Large intestine (tissue), 3 donors: ENCODE results near the gene ADARB1. TPM values are rescaled to one million over a fixed set of nuclear protein-coding genes. Genes with fewer than 3 reads are reported as not detected.

Experiments used
- DNase-seq, 2 donors: peaks; one replicate each; pipeline versions ENCODE4 v3.0.0 to v3.0.0-alpha.2; 2013
- H3K27ac ChIP-seq: one replicate; pipeline ENCODE4 v1.5.1; 2013; ENCODE audit warnings: low read length
- H3K27me3 ChIP-seq: 2 replicates; pipeline ENCODE4 v1.6.1; 2013; ENCODE audit warnings: low read length; ENCODE audit not compliant: control insufficient read depth, insufficient read depth
- H3K36me3 ChIP-seq: 2 replicates; pipeline ENCODE4 v1.6.1; 2013; ENCODE audit warnings: low read length; ENCODE audit not compliant: control insufficient read depth, insufficient read depth
- H3K4me1 ChIP-seq: one replicate; pipeline ENCODE4 v1.6.1; 2013; ENCODE audit warnings: low read length; ENCODE audit not compliant: control insufficient read depth, insufficient read depth
- H3K4me3 ChIP-seq: one replicate; pipeline ENCODE4 v1.5.1; 2013; ENCODE audit warnings: low read length
- H3K9me3 ChIP-seq: one replicate; pipeline ENCODE4 v1.6.1; 2013; ENCODE audit warnings: mild to moderate bottlenecking, low read depth, low read length, moderate library complexity; ENCODE audit not compliant: control insufficient read depth
- WGBS: methylation state at CpG from one replicate; pipeline ENCODE4 v1.1.5; 2013; ENCODE audit warnings: low lambda C conversion rate; ENCODE audit not compliant: insufficient coverage; 5-methylcytosine and 5-hydroxymethylcytosine counted together
- polyA plus RNA-seq: library from polyadenylated mRNA; unstranded; fragments of 120-200 nt; gene quantifications from one replicate; pipeline ENCODE4 v1.2.1, GENCODE V29; 2013

The ADARB1 gene
- polyA plus RNA-seq, 1 donor: 12.1 TPM

DNA sequence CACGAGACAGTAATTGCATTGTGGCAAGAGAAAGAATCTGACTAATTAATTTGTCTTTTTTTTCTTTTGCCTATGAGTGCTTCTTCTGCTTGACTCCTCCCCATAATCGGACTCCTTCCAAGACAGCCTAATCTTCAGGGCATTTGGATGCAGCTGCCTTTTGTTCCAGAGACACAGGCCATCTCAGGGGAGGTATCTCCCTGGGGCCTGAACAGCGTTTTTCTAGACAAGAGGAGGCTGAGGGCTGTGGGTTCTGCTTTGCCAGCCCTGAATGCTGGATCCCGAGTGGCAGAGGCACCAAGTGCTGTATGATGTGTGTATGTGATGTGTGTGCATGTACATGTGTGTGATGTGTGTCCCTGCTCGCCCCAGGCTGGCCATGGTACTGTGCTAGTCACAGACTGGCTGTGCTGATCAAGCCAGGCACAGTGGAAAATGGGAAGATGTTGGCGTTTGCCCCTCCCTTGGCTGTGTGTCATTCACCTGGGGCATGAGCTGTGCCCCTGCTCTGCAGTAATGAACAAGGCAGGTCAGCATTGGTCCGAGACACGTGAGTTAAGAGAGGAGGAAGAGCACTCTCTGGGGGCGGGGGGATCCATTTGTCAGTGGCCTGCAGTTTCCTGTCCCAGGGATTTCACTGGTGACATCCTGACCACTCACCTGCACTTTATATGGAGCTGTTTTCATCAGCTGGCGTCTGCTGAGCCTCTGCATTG lies 77.2 kb downstream of the ADARB1 start:
- peaks cover 9% of the 10 kb centered on the region for H3K4me1 ChIP-seq
- H3K9me3 ChIP-seq: no peaks in the 10 kb centered on the region
- H3K27me3 ChIP-seq: no peaks in the 10 kb centered on the region
- H3K36me3 ChIP-seq: no peaks in the 10 kb centered on the region
- H3K27ac ChIP-seq: no peak overlapping the region
- no peak for DNase-seq
- no CpG with 5 or more reads among the region's 10 CpGs for WGBS
- H3K4me3 ChIP-seq: no peak overlapping the region

DNA sequence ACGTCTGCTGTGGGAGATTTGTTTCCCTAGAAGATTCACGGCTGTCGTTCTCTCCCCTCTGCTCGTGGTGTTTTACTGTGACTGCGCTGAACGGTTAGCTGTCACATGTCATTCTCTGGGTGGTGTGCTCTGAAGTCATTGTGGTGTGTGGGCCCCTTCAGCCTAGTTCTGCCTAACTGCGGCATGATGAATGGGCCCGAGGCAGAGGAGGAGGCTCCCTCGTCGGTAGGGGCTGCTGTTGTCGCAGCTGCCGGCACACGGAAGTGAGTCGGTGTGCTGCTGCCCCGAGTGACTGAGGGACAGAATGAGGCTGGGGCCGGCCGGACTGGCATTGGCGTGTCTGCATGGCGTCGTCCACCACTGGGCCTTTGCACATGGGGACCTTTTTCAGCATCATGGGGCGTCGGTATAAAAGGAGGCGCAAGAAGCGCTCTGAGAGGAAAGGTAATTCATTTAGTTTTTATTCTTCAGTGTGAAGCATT lies 77.9 kb downstream of the ADARB1 start:
- 100% methylated on average over 1 of the region's 24 CpGs for WGBS
- Histone ChIP-seq H3K4me3 (no peak overlapping the region), H3K36me3 (no peaks in the 10 kb centered on the region), H3K9me3 (no peaks in the 10 kb centered on the region), H3K27me3 (no peaks in the 10 kb centered on the region), H3K4me1 (peaks cover 9% of the 10 kb centered on the region), H3K27ac (no peak overlapping the region)
- peak; percentile 65 to 74 for DNase-seq

DNA sequence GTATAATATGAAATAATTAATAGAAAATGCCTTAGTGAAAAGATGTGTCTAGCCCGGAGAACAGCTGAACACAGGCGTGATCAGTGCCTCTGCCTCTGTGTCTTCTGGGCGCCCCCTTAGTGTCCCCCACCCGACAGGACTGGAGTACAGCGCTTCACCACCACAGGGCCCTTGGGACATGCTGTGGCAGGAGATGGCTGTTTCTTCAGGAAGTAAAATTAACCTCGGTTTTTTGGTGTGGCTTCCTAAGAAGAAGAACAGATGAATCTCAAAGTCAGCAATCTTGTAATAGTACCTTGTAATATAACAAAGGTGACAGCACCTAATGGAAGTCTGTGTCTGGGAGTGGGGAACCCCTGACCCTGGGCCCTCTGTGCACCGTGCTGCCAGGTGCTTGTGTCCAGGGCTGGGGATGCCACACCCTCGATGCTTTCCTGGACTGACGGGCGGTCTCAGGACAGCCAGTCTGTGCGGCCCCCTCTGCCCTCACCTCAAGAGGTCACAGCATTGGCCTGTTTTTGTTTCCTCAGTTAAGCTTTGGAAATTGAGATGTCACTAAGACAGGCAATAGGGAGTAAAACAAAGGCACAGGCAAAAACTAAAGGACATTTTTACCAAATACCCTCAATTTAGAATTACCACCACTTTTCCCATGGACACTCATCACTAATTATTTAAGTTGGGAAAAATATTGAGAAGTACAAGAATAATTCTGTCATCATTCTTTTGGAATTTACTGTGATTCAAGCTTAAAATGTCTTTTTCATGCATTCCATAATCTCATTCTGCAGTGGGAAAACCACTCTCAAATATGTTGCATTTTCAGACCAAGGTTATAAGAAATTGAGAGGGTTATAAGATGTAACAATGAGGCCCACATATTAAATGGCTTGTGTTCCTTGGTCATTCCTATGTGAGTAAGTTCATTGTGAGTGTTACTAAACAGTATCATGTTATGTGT lies 79.3 kb downstream of the ADARB1 start:
- Histone ChIP-seq H3K27ac (no peak overlapping the region), H3K4me3 (no peak overlapping the region), H3K9me3 (no peaks in the 10 kb centered on the region), H3K27me3 (no peaks in the 10 kb centered on the region), H3K4me1 (peaks cover 9% of the 10 kb centered on the region), H3K36me3 (no peaks in the 10 kb centered on the region)
- WGBS: no CpG with 5 or more reads among the region's 11 CpGs
- DNase-seq: no peak

DNA sequence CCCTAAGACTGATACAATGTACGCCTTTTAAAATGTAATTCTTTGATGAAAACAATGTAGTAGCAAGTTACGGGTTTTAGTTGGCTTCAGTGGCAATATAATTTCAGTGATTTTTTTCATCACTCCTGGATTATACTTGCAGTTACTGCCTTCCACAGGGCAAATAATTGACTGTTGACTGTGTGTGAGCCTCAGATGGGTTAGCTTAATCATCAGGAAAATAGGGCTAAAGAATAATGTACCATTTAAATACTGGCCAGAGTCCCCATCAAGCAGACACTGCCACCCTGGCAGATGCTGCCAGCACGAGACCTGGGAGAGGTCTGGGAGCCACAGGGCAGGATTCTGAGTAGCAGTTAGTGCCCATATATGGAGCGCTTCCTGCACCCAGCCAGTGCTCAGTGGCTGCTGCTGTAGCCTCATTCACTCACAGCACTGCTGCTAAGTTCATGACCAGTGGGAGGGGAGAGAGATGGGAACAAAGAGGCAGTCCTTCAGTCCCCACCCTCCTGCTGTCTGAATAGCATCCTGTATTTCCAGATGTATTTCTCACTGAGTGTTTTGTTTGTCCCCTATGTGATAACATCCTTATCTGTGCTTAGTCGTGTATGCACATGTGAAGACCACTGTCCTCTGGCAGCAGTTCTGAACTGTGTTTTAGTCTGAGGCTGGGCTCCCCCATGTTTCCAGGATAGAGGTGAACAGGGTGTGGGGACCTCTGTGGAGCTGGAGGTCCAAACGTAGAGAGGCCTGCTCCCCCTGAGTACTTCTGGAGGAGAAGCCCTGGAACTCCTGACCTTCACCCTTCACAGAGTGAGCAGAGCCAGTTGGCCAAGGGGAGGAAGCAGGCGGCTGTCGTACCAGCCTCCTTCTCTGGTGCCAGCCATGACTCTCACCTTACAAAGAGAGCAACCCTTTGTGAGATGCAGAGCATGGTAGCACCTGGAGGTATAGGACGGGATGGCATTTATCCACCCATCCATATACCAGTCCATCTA lies 80.4 kb downstream of the ADARB1 start:
- Histone ChIP-seq H3K4me1 (peaks cover 9% of the 10 kb centered on the region), H3K27ac (no peak overlapping the region), H3K4me3 (no peak overlapping the region), H3K27me3 (no peaks in the 10 kb centered on the region), H3K36me3 (no peaks in the 10 kb centered on the region), H3K9me3 (no peaks in the 10 kb centered on the region)
- WGBS: no CpG with 5 or more reads among the region's 9 CpGs
- peak in 1 of 2 donors; percentile 12 for DNase-seq

DNA sequence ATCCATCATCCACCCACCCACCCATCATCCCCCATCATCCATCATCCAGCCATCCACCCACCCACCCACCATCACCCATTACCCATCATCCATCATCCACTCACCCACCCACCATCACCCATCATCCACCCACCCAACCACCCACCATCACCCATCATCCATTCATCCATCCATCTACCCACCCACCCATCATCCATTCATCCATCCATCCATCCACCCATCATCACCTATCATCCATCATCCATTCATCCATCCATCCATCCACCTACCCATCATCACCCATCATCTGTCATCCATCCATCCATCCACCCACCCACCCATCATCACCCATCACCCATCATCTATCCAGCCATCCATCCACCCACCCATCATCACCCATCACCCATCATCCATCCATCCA lies 81.5 kb downstream of the ADARB1 start:
- DNase-seq: no peak
- Histone ChIP-seq H3K27me3 (no peaks in the 10 kb centered on the region), H3K4me1 (peaks cover 9% of the 10 kb centered on the region), H3K4me3 (no peak overlapping the region), H3K27ac (no peak overlapping the region), H3K9me3 (no peaks in the 10 kb centered on the region), H3K36me3 (no peaks in the 10 kb centered on the region)

DNA sequence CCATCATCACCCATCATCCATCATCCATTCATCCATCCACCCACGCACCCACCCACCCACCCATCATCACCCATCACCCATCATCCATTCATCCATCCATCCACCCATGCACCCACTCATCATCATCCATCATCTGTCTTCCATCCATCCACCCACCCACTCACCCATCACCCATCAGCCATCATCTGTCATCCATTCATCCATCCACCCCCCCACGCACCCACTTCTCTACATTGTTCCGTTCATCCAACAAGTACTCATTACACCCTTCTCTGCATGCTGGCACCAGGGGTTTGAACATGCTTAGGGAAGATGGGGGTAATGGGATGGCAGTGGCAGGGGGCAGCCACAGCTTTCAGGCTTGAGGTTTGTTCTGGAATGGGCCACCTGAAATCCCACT lies 82.1 kb downstream of the ADARB1 start:
- WGBS: no CpG with 5 or more reads among the region's 3 CpGs
- no peak overlapping the region for H3K4me3 ChIP-seq
- H3K4me1 ChIP-seq: peaks cover 8% of the 10 kb centered on the region
- no peaks in the 10 kb centered on the region for H3K9me3 ChIP-seq
- H3K36me3 ChIP-seq: no peaks in the 10 kb centered on the region
- no peak for DNase-seq
- H3K27ac ChIP-seq: no peak overlapping the region
- H3K27me3 ChIP-seq: no peaks in the 10 kb centered on the region

DNA sequence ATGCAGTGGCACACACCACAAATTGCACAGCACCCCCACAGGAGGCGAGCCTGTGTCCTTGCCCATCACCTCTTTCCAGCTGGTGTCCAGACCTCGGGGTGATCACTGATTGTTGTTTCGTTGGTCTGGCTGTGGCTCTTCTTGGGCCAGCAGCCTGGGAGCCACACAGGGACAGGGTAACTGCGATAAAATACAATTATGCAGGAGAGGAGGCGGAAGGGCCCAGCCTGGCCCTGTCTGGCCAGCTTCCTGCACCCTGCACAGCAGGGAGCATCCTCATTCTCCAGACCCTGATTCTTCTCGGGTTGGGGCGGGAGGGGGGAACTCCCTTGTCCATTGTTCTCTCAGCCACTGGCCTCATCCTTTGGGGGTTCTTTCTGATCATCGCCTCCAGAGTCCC lies 83.6 kb downstream of the ADARB1 start:
- H3K27ac ChIP-seq: no peak overlapping the region
- no peak for DNase-seq
- no peaks in the 10 kb centered on the region for H3K36me3 ChIP-seq
- WGBS: no CpG with 5 or more reads among the region's 8 CpGs
- H3K4me1 ChIP-seq: no peaks in the 10 kb centered on the region
- no peaks in the 10 kb centered on the region for H3K27me3 ChIP-seq
- H3K4me3 ChIP-seq: no peak overlapping the region
- no peaks in the 10 kb centered on the region for H3K9me3 ChIP-seq

DNA sequence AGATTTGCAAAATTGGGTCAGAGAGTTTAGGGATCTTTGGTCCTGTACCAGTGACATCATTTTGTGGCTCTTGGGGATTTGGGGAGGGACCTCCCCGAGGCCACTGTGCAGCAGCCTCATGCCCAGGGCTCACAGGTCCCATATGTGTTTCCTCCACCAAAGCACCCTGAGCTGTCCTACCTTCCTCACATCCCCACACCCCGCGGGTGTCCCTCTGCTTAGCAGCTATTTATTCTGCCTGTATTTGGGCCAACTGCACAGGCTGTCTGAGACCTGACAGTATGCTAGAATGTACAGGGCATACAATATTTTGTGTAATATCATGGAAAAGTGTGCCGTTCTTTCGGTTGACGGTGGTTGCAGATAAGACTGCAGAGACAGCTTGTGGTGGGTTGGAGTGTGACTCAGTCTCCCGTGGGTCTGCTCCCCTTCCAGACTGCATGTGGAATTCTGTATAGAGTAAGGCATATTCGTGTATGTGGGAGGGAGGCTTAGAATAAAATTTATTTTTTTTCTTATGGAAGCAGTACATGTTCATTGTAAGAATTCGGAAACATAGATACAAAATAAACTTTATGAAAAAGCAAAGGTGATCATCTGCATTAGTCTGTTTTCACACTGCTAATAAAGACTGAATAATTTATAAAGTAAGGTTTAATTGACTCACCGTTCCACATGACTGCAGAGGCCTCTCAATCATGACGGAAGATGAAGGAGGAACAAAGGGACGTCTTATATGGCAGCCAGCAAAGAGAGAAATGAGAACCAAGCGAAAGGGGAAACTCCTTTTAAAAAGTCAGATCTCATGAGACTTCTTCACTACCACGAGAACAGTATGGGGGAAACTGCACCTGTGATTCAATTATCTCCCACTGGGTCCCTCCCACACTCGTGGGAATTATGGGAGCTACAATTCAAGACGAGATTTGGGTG lies 84.4 kb downstream of the ADARB1 start:
- 74% methylated on average over 4 of the region's 16 CpGs for WGBS
- Histone ChIP-seq H3K27ac (no peak overlapping the region), H3K4me3 (no peak overlapping the region), H3K36me3 (no peaks in the 10 kb centered on the region), H3K4me1 (no peaks in the 10 kb centered on the region), H3K9me3 (no peaks in the 10 kb centered on the region), H3K27me3 (no peaks in the 10 kb centered on the region)
- DNase-seq: no peak

DNA sequence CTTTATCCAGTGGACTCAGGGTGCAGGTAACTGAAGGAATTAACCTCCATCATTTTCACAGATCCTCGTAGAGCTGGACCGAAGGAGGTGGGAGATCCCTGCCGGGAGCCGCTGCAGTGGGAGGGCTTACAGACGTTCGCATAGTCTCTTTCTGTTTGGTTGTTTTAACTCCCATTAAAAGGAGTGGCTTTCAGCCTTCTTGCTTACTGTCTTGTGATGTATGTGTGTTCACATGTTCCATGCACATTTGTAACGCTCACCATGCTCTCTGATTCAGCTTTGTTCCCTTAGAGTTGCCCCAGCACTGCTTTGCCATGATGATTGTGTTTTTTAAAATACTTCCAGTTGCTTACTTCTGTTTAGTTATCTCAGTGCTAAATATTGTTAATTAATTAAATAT lies 85.8 kb downstream of the ADARB1 start:
- Histone ChIP-seq H3K9me3 (no peaks in the 10 kb centered on the region), H3K36me3 (no peaks in the 10 kb centered on the region), H3K27me3 (no peaks in the 10 kb centered on the region), H3K4me3 (no peak overlapping the region), H3K27ac (no peak overlapping the region), H3K4me1 (no peaks in the 10 kb centered on the region)
- DNase-seq: no peak
- WGBS: 100% methylated on average over 1 of the region's 7 CpGs
